Glomerular endothelial cell (primary cell): ENCODE results near the gene ADAMTSL5. TPM values are rescaled to one million over a fixed set of nuclear protein-coding genes. Genes with fewer than 3 reads are reported as not detected.

Experiments used
- total RNA-seq: library from RNA; depleted of rRNA; stranded (reverse); fragments of >200 nt; gene quantifications from 2 replicates; pipeline ENCODE4 v1.2.3, GENCODE V29; 2015

ADAMTSL5 gene
- total RNA-seq, 1 donor from 2014 or later = 0.82 TPM

Other genes with a start within 250 kb of the ADAMTSL5 start
- 182 and 231 TPM in 2 replicates for gene CIRBP, start 243.7 kb downstream of the ADAMTSL5 start, total RNA-seq
- 66.3 and 96.6 TPM in 2 replicates for gene FAM174C, start 237.5 kb downstream of the ADAMTSL5 start, total RNA-seq
- 2.6 and 4.8 TPM in 2 replicates for gene EFNA2, start 227.1 kb downstream of the ADAMTSL5 start, total RNA-seq
- gene NDUFS7, start 129.1 kb downstream of the ADAMTSL5 start, total RNA-seq = 159 and 165 TPM in 2 replicates
- gene GAMT, start 111.5 kb downstream of the ADAMTSL5 start, total RNA-seq = 32.1 and 63.5 TPM in 2 replicates
- gene DAZAP1, start 105.4 kb downstream of the ADAMTSL5 start, total RNA-seq = 61.5 and 74.9 TPM in 2 replicates
- gene RPS15, start 74.6 kb downstream of the ADAMTSL5 start, total RNA-seq = 2,523 and 3,135 TPM in 2 replicates
- gene APC2, start 62.9 kb downstream of the ADAMTSL5 start, total RNA-seq = 0.05 and 0.47 TPM in 2 replicates
- 36.0 and 41.9 TPM in 2 replicates for gene C19orf25, start 33.8 kb downstream of the ADAMTSL5 start, total RNA-seq
- 3.7 and 5.0 TPM in 2 replicates for gene PCSK4, start 22.7 kb downstream of the ADAMTSL5 start, total RNA-seq
- gene REEP6, start 21.8 kb downstream of the ADAMTSL5 start, total RNA-seq = 4.3 and 4.4 TPM in 2 replicates
- not detected in 2 replicates for gene PLK5, start 11.1 kb upstream of the ADAMTSL5 start, total RNA-seq
- gene MEX3D, start 55.3 kb upstream of the ADAMTSL5 start, total RNA-seq = 88.8 and 130 TPM in 2 replicates
- 110 and 129 TPM in 2 replicates for gene MBD3, start 79.8 kb upstream of the ADAMTSL5 start, total RNA-seq
- gene UQCR11, start 92.4 kb upstream of the ADAMTSL5 start, total RNA-seq = 63.1 and 97.0 TPM in 2 replicates
- 206 and 251 TPM in 2 replicates for gene TCF3, start 139.6 kb upstream of the ADAMTSL5 start, total RNA-seq
- not detected in 2 replicates for gene ONECUT3, start 240.5 kb upstream of the ADAMTSL5 start, total RNA-seq